B cell (primary cell): ENCODE results near the gene TMBIM1. TPM values are rescaled to one million over a fixed set of nuclear protein-coding genes. Genes with fewer than 3 reads are reported as not detected.

Source experiments
- ATAC-seq: fragments of 200-7000 bp; cut with Tn5 transposase; one replicate; pipeline ENCODE4 v1.10.0; 2021; ENCODE audit warnings: low read depth, mild to moderate bottlenecking, moderate number of reproducible peaks, moderate library complexity
- CTCF ChIA-PET: fragments of 350-600 bp; sonication (Branson Sonifier 250); formaldehyde crosslinking; loops from one replicate; lab custom pipeline; 2021; ENCODE audit warnings: antibody characterized with exemption, inconsistent platforms; lab: Charles Lee
- POLR2A ChIA-PET: fragments of 350-600 bp; sonication (Branson Sonifier 250); formaldehyde crosslinking; loops from one replicate; lab custom pipeline; 2021; ENCODE audit warnings: antibody characterized with exemption; lab: Charles Lee
- DNase-seq: peaks from one replicate; pipeline ENCODE4 v3.0.0; 2013
- H2AFZ ChIP-seq: 2 replicates; pipeline ENCODE4 v1.6.1; 2012; ENCODE audit warnings: mild to moderate bottlenecking, low read depth, low read length; ENCODE audit not compliant: insufficient read depth, poor library complexity, severe bottlenecking
- H3K27ac ChIP-seq, 2 donors: 1 replicate in 1 of 2; 2 replicates in 1 of 2; pipeline ENCODE4 v1.5.1; 2012 to 2013; ENCODE audit warnings: low read length in 2 of 2, mild to moderate bottlenecking in 2 of 2, moderate library complexity in 1 of 2
- H3K27me3 ChIP-seq, 4 experiments: fragments of 200-600 bp in 1 of 4; sonication (generic) in 1 of 4; replicated peaks in 1 of 4; 1 replicate in 2 of 4; 2 replicates in 2 of 4; pipeline versions ENCODE4 v1.6.1 to v1.7.0; 2013 to 2016; ENCODE audit warnings: low read length in 3 of 4, mild to moderate bottlenecking in 2 of 4, mixed read lengths in 1 of 4, moderate library complexity in 1 of 4; ENCODE audit not compliant: insufficient read depth in 4 of 4, control insufficient read depth in 3 of 4; ENCODE audit errors: control extremely low read depth in 1 of 4
- H3K36me3 ChIP-seq, 2 experiments: replicated peaks in 1 of 2; 1 replicate in 1 of 2; 2 replicates in 1 of 2; pipeline versions ENCODE4 v1.6.1 to v1.7.1; 2013; ENCODE audit warnings: low read length in 1 of 2; ENCODE audit not compliant: insufficient read depth in 2 of 2, control insufficient read depth in 1 of 2; ENCODE audit errors: control extremely low read depth in 1 of 2, extremely low read depth in 1 of 2
- H3K4me1 ChIP-seq, 2 donors: fragments of 200-600 bp in 1 of 2; sonication (generic) in 1 of 2; 1 replicate in 1 of 2; 2 replicates in 1 of 2; pipeline versions ENCODE4 v1.5.1 to v1.6.1; 2013 to 2017; ENCODE audit warnings: low read length in 2 of 2; ENCODE audit not compliant: control insufficient read depth in 2 of 2, insufficient read depth in 2 of 2
- H3K4me2 ChIP-seq: replicated peaks from 2 replicates; pipeline ENCODE3; 2012; ENCODE audit warnings: mild to moderate bottlenecking, low read depth, low read length; ENCODE audit not compliant: poor library complexity, severe bottlenecking
- H3K4me3 ChIP-seq, 5 experiments: fragments of 200-600 bp in 1 of 5; sonication (generic) in 1 of 5; 1 replicate in 3 of 5; 2 replicates in 2 of 5; pipeline versions ENCODE4 v1.5.1 to v1.7.0; 2011 to 2016; ENCODE audit warnings: low read length in 4 of 5, mild to moderate bottlenecking in 4 of 5, low read depth in 2 of 5, control low read depth in 1 of 5, moderate library complexity in 1 of 5; ENCODE audit not compliant: insufficient read depth in 1 of 5; ENCODE audit errors: control extremely low read depth in 1 of 5, extremely low read depth in 1 of 5
- H3K79me2 ChIP-seq: fragments of 200-600 bp; sonication (generic); one replicate; pipeline ENCODE4 v1.6.0; 2016; ENCODE audit warnings: low read length; ENCODE audit not compliant: control insufficient read depth, insufficient read depth
- H3K9ac ChIP-seq: fragments of 200-600 bp; sonication (generic); 2 replicates; pipeline ENCODE4 v1.6.1; 2017; ENCODE audit warnings: mild to moderate bottlenecking, low read length, moderate library complexity
- H3K9me3 ChIP-seq, 3 donors: one replicate each; pipeline versions ENCODE4 v1.6.1 to v1.7.1; 2013; ENCODE audit warnings: low read length in 2 of 3; ENCODE audit not compliant: control insufficient read depth in 2 of 3, insufficient read depth in 1 of 3; ENCODE audit errors: control extremely low read depth in 1 of 3
- H4K20me1 ChIP-seq: 2 replicates; pipeline ENCODE4 v1.6.0; 2012; ENCODE audit warnings: mild to moderate bottlenecking, low read length; ENCODE audit not compliant: insufficient read depth, control insufficient read depth, poor library complexity, severe bottlenecking
- H3K27ac Mint-ChIP-seq: one replicate; pipeline ENCODE4 v1.8.0; 2021; ENCODE audit warnings: mixed read lengths
- H3K27me3 Mint-ChIP-seq: one replicate; pipeline ENCODE4 v1.8.0; 2021; ENCODE audit warnings: mixed read lengths
- H3K4me1 Mint-ChIP-seq: one replicate; pipeline ENCODE4 v1.8.0; 2021; ENCODE audit warnings: mixed read lengths
- H3K4me3 Mint-ChIP-seq: one replicate; pipeline ENCODE4 v1.8.0; 2021; ENCODE audit warnings: mixed read lengths
- H3K9me3 Mint-ChIP-seq: one replicate; pipeline ENCODE4 v1.8.0; 2022; ENCODE audit warnings: mixed read lengths; ENCODE audit not compliant: insufficient read depth
- CTCF ChIP-seq: fragments of 200-600 bp; IDR thresholded peaks from one replicate; pipeline ENCODE4 v1.8.0; 2022; ENCODE audit warnings: antibody characterized with exemption, mild to moderate bottlenecking
- EZH2 ChIP-seq: IDR thresholded peaks from 2 replicates; pipeline ENCODE4 v1.6.1; 2012; ENCODE audit warnings: borderline replicate concordance, low read depth, mild to moderate bottlenecking, moderate library complexity, low read length; ENCODE audit not compliant: insufficient read depth, poor library complexity, severe bottlenecking
- WGBS: methylation state at CpG from one replicate; pipeline ENCODE4 v1.1.5; 2013; ENCODE audit warnings: missing lambda C conversion rate; ENCODE audit not compliant: insufficient coverage; 5-methylcytosine and 5-hydroxymethylcytosine counted together
- intact Hi-C: fragments of 100-400 bp; cut with micrococcal nuclease; formaldehyde crosslinking; loops from one replicate; pipeline ENCODE4 v1.10.0; 2022
- polyA plus RNA-seq: library from polyadenylated mRNA; depleted of rRNA; stranded (reverse); fragments of >200 nt; gene quantifications from 2 replicates; pipeline ENCODE4 v1.2.3, GENCODE V29; 2012
- total RNA-seq, 2 donors: library from RNA; stranded (reverse); fragments of 120-200 nt in 1 of 2; gene quantifications; 1 replicate in 1 of 2; 2 replicates in 1 of 2; pipeline versions ENCODE4 v1.2.3 to v1.2.4, GENCODE V29; 2013 to 2022

Gene TMBIM1
- total and polyA plus RNA-seq, 2 donors (not counting 1 experiment from before 2014, with no cell fraction given), result 68.7 to 137 TPM

- Mint-ChIP-seq H3K27ac (no peak overlapping the region), H3K27me3 (no peaks in the 10 kb centered on the region), H3K4me1 (peaks cover 15% of the 10 kb centered on the region), H3K4me3 (no peak overlapping the region), H3K9me3 (no peaks in the 10 kb centered on the region)
- POLR2A ChIA-PET, result interaction anchor here (0.6 kb wide), 1 partner anchor 20 kb away, joined by 4 read pairs; no protein-coding TSS in a partner anchor
- H3K27me3 ChIP-seq, result no peaks in the 10 kb centered on the region
- no peak overlapping the region for H3K4me2 ChIP-seq
- TF ChIP-seq EZH2 (no peak), CTCF (no peak)
- intact Hi-C loops, result no loop called here
- ATAC-seq, result no peak
- peak overlapping the region in 1 of 2 donors; percentile 42 for H3K27ac ChIP-seq
- H3K4me3 ChIP-seq, result no peak overlapping the region
- DNase-seq, result no peak
- CTCF ChIA-PET, result interaction anchor here (0.7 to 1.1 kb wide), 2 partner anchors 20 to 68 kb away, joined by 3 read pairs; no protein-coding TSS in a partner anchor
- no peaks in the 10 kb centered on the region for H3K9me3 ChIP-seq
- no peaks in the 10 kb centered on the region for H3K79me2 ChIP-seq
- H3K4me1 ChIP-seq, result peaks cover 13 to 14% of the 10 kb centered on the region in 2 donors
- peaks cover 67% of the 10 kb centered on the region for H4K20me1 ChIP-seq
- no peak overlapping the region for H2AFZ ChIP-seq
- 86% methylated on average over 5 of the region's 5 CpGs for WGBS
- H3K9ac ChIP-seq, result no peak overlapping the region
- peaks cover 9 to 82% of the 10 kb centered on the region in 2 experiments for H3K36me3 ChIP-seq
These were observed 39.1 kb downstream of the TMBIM1 start for GRCh38 chr2:218253232-218253625.

GRCh38 chr2:218252509-218253231 is 39.6 kb downstream of the TMBIM1 start:
- Mint-ChIP-seq H3K27me3 (no peaks in the 10 kb centered on the region), H3K27ac (no peak overlapping the region)

More at GRCh38 chr2:218252509-218253231, 39.6 kb downstream of the TMBIM1 start:
- H3K27me3 ChIP-seq, result no peaks in the 10 kb centered on the region
- DNase-seq (no peak), ATAC-seq (no peak)
- TF ChIP-seq CTCF (no peak), EZH2 (no peak)
- no peak overlapping the region for H2AFZ ChIP-seq
- intact Hi-C loops, result no loop called here
- ChIA-PET CTCF (interaction anchor here (0.8 to 1.1 kb wide), 3 partner anchors 12 to 20 kb away, joined by 3 to 4 read pairs (median 3); partner anchors contain the start of genes AAMP and PNKD), POLR2A (no interaction called here)
- no peaks in the 10 kb centered on the region for H3K9me3 ChIP-seq
- H4K20me1 ChIP-seq, result peaks cover 67% of the 10 kb centered on the region
- H3K4me1 ChIP-seq, result peaks cover 8 to 9% of the 10 kb centered on the region in 2 donors
- no peak overlapping the region for H3K4me3 Mint-ChIP-seq
- peaks cover 13% of the 10 kb centered on the region for H3K4me1 Mint-ChIP-seq
- peak overlapping the region in 1 of 2 donors; percentile 48 for H3K27ac ChIP-seq
- H3K79me2 ChIP-seq, result no peaks in the 10 kb centered on the region
- H3K4me2 ChIP-seq, result no peak overlapping the region
- no peaks in the 10 kb centered on the region for H3K9me3 Mint-ChIP-seq
- H3K4me3 ChIP-seq, result no peak overlapping the region
- WGBS, result 50% methylated on average over 7 of the region's 7 CpGs
- no peak overlapping the region for H3K9ac ChIP-seq
- peaks cover 9 to 87% of the 10 kb centered on the region in 2 experiments for H3K36me3 ChIP-seq
